Measurements from ENCODE around the gene NCOA3. TPM values are rescaled to one million over a fixed set of nuclear protein-coding genes. Genes with fewer than 3 reads are reported as not detected.

The NCOA3 gene
- total and polyA plus RNA-seq, 2 of the 8 experiments (the other 6 are each of a cell fraction or from before 2014, with no cell fraction given), result 7.9 to 24.7 TPM

- TF ChIP-seq CHD7 (IDR thresholded peaks at IDR 0.05; ENCODE audit: insufficient replicate concordance, low read length), result no peak
- no peak for TF ChIP-seq RFX5 (IDR thresholded peaks at IDR 0.05; ENCODE audit: borderline replicate concordance, low read depth, low read length)
Measured at GRCh38 chr20:47566269-47566668, 64.6 kb downstream of the NCOA3 start (continued).
